ENCODE results near the gene XPO1.
A peak's percentile ranks its signal among the peaks of the same experiment; 100 is the strongest.

DNA sequence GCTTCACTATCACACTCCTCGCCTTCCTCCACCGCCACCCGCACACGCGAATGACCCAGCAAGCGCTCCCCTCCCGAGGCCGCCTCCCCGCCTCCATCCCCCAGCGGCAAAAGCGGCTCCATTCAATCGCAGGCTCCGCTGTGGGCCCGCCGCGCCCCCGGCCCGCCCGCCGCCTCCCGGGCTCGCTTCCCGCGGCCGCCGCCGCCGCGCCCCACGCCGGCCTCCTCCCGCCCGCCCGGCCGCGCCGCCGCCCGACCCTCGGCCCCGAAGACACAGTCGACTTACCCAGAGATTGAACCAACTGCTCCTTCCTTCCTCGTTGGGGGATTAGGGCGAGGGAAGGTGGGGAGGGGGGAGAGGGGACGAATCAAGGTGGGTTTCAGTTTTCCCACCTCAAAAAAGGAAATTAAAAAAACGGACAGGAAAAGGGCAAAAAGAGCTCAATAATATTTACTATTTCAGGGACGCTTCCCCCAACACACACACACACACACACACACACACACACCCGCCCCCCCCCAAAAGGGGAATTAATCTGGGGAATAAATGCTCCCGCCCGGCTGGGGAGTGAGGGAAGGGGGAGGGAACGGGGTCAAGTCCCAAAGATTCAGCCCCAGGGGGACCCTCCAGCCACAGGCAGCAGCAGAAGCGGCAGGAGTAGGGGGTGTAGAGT is 743 bp downstream of the XPO1 start:
- TF ChIP-seq, protein P1, sequence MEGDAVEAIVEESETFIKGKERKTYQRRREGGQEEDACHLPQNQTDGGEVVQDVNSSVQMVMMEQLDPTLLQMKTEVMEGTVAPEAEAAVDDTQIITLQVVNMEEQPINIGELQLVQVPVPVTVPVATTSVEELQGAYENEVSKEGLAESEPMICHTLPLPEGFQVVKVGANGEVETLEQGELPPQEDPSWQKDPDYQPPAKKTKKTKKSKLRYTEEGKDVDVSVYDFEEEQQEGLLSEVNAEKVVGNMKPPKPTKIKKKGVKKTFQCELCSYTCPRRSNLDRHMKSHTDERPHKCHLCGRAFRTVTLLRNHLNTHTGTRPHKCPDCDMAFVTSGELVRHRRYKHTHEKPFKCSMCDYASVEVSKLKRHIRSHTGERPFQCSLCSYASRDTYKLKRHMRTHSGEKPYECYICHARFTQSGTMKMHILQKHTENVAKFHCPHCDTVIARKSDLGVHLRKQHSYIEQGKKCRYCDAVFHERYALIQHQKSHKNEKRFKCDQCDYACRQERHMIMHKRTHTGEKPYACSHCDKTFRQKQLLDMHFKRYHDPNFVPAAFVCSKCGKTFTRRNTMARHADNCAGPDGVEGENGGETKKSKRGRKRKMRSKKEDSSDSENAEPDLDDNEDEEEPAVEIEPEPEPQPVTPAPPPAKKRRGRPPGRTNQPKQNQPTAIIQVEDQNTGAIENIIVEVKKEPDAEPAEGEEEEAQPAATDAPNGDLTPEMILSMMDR (IDR thresholded peaks at IDR 0.05), result peak in 1 of 4 experiments; percentile 4
- no peak for TF ChIP-seq POLR2A (IDR thresholded peaks at IDR 0.05)

Data from prostate gland (tissue), 2 donors.